ENCODE results near the gene CPSF3.
"Not testable (repeated sequence)": the region's sequence is repeated elsewhere in the genome, so short reads cannot be mapped to it uniquely, and the experiment has no call there.

The CPSF3 gene

GRCh38 chr2:9492927-9493326 lies 69.5 kb downstream of the CPSF3 start:
- no peak overlapping the region for H3K4me3 ChIP-seq (ENCODE audit: low read depth, low read length)
- no peak overlapping the region for H3K27ac ChIP-seq (ENCODE audit: low read depth, low read length)
- no peaks in the 10 kb centered on the region for H3K27me3 ChIP-seq (ENCODE audit: control insufficient read depth, insufficient read depth, low read length)
- H3K4me1 ChIP-seq (ENCODE audit: control insufficient read depth, insufficient read depth, low read length) = no peaks in the 10 kb centered on the region
- H3K9me3 ChIP-seq (ENCODE audit: control insufficient read depth, insufficient read depth, low read length) = no peaks in the 10 kb centered on the region
- H3K36me3 ChIP-seq (ENCODE audit: control insufficient read depth, insufficient read depth, low read length) = peaks cover 83% of the 10 kb centered on the region
- H3K9ac ChIP-seq (ENCODE audit: low read depth, low read length) = no peak overlapping the region

- Histone ChIP-seq H3K4me3 (ENCODE audit: low read depth, low read length) (no peak overlapping the region), H3K9ac (ENCODE audit: low read depth, low read length) (no peak overlapping the region), H3K4me1 (ENCODE audit: control insufficient read depth, insufficient read depth, low read length) (no peaks in the 10 kb centered on the region), H3K27ac (ENCODE audit: low read depth, low read length) (no peak overlapping the region), H3K9me3 (ENCODE audit: control insufficient read depth, insufficient read depth, low read length) (no peaks in the 10 kb centered on the region), H3K36me3 (ENCODE audit: control insufficient read depth, insufficient read depth, low read length) (peaks cover 83% of the 10 kb centered on the region), H3K27me3 (ENCODE audit: control insufficient read depth, insufficient read depth, low read length) (no peaks in the 10 kb centered on the region)
Measured at GRCh38 chr2:9493478-9493877, 70.0 kb downstream of the CPSF3 start.

- Histone ChIP-seq H3K9me3 (ENCODE audit: control insufficient read depth, insufficient read depth, low read length) (no peaks in the 10 kb centered on the region), H3K9ac (ENCODE audit: low read depth, low read length) (no peak overlapping the region), H3K4me1 (ENCODE audit: control insufficient read depth, insufficient read depth, low read length) (no peaks in the 10 kb centered on the region), H3K36me3 (ENCODE audit: control insufficient read depth, insufficient read depth, low read length) (peaks cover 81% of the 10 kb centered on the region), H3K27me3 (ENCODE audit: control insufficient read depth, insufficient read depth, low read length) (no peaks in the 10 kb centered on the region), H3K27ac (ENCODE audit: low read depth, low read length) (no peak overlapping the region), H3K4me3 (ENCODE audit: low read depth, low read length) (no peak overlapping the region)
Measured at GRCh38 chr2:9494081-9494480, 70.6 kb downstream of the CPSF3 start.

GRCh38 chr2:9497017-9497416 lies 73.6 kb downstream of the CPSF3 start:
- H3K4me1 ChIP-seq (ENCODE audit: control insufficient read depth, insufficient read depth, low read length) = no peaks in the 10 kb centered on the region
- no peak overlapping the region for H3K27ac ChIP-seq (ENCODE audit: low read depth, low read length)
- H3K9me3 ChIP-seq (ENCODE audit: control insufficient read depth, insufficient read depth, low read length) = no peaks in the 10 kb centered on the region
- no peak overlapping the region for H3K9ac ChIP-seq (ENCODE audit: low read depth, low read length)
- H3K36me3 ChIP-seq (ENCODE audit: control insufficient read depth, insufficient read depth, low read length) = peaks cover 71% of the 10 kb centered on the region
- no peaks in the 10 kb centered on the region for H3K27me3 ChIP-seq (ENCODE audit: control insufficient read depth, insufficient read depth, low read length)
- no peak overlapping the region for H3K4me3 ChIP-seq (ENCODE audit: low read depth, low read length)

- peaks cover 66% of the 10 kb centered on the region for H3K36me3 ChIP-seq (ENCODE audit: control insufficient read depth, insufficient read depth, low read length)
Measured at GRCh38 chr2:9498210-9498609, 74.8 kb downstream of the CPSF3 start.

GRCh38 chr2:9508931-9509330 lies 85.5 kb downstream of the CPSF3 start:
- Histone ChIP-seq H3K27ac (ENCODE audit: low read depth, low read length) (no peak overlapping the region), H3K27me3 (ENCODE audit: control insufficient read depth, insufficient read depth, low read length) (no peaks in the 10 kb centered on the region), H3K9me3 (ENCODE audit: control insufficient read depth, insufficient read depth, low read length) (no peaks in the 10 kb centered on the region), H3K36me3 (ENCODE audit: control insufficient read depth, insufficient read depth, low read length) (peaks cover 37% of the 10 kb centered on the region), H3K4me3 (ENCODE audit: low read depth, low read length) (no peak overlapping the region), H3K9ac (ENCODE audit: low read depth, low read length) (no peak overlapping the region), H3K4me1 (ENCODE audit: control insufficient read depth, insufficient read depth, low read length) (no peaks in the 10 kb centered on the region)

More at GRCh38 chr2:9498210-9498609, 74.8 kb downstream of the CPSF3 start:
- no peaks in the 10 kb centered on the region for H3K9me3 ChIP-seq (ENCODE audit: control insufficient read depth, insufficient read depth, low read length)
- no peak overlapping the region for H3K9ac ChIP-seq (ENCODE audit: low read depth, low read length)
- H3K4me3 ChIP-seq (ENCODE audit: low read depth, low read length) = no peak overlapping the region
- no peak overlapping the region for H3K27ac ChIP-seq (ENCODE audit: low read depth, low read length)
- no peaks in the 10 kb centered on the region for H3K27me3 ChIP-seq (ENCODE audit: control insufficient read depth, insufficient read depth, low read length)
- H3K4me1 ChIP-seq (ENCODE audit: control insufficient read depth, insufficient read depth, low read length) = no peaks in the 10 kb centered on the region

- H3K9ac ChIP-seq (ENCODE audit: low read depth, low read length); H3K4me1 ChIP-seq (ENCODE audit: control insufficient read depth, insufficient read depth, low read length); H3K27me3 ChIP-seq (ENCODE audit: control insufficient read depth, insufficient read depth, low read length); H3K9me3 ChIP-seq (ENCODE audit: control insufficient read depth, insufficient read depth, low read length); H3K27ac ChIP-seq (ENCODE audit: low read depth, low read length); H3K4me3 ChIP-seq (ENCODE audit: low read depth, low read length): not testable (repeated sequence)
- H3K36me3 ChIP-seq (ENCODE audit: control insufficient read depth, insufficient read depth, low read length) = peaks cover 38% of the 10 kb centered on the region
Measured at GRCh38 chr2:9513946-9514345, 90.5 kb downstream of the CPSF3 start.

- Histone ChIP-seq H3K4me1 (ENCODE audit: control insufficient read depth, insufficient read depth, low read length) (no peaks in the 10 kb centered on the region), H3K4me3 (ENCODE audit: low read depth, low read length) (no peak overlapping the region), H3K9ac (ENCODE audit: low read depth, low read length) (no peak overlapping the region), H3K27ac (ENCODE audit: low read depth, low read length) (no peak overlapping the region), H3K9me3 (ENCODE audit: control insufficient read depth, insufficient read depth, low read length) (no peaks in the 10 kb centered on the region), H3K36me3 (ENCODE audit: control insufficient read depth, insufficient read depth, low read length) (peaks cover 61% of the 10 kb centered on the region), H3K27me3 (ENCODE audit: control insufficient read depth, insufficient read depth, low read length) (no peaks in the 10 kb centered on the region)
Measured at GRCh38 chr2:9517118-9517782, 93.8 kb downstream of the CPSF3 start.

- Histone ChIP-seq H3K4me3 (ENCODE audit: low read depth, low read length) (no peak overlapping the region), H3K4me1 (ENCODE audit: control insufficient read depth, insufficient read depth, low read length) (no peaks in the 10 kb centered on the region)
Measured at GRCh38 chr2:9518163-9518562, 94.7 kb downstream of the CPSF3 start.

GRCh38 chr2:9518780-9519179 lies 95.3 kb downstream of the CPSF3 start:
- H3K4me1 ChIP-seq (ENCODE audit: control insufficient read depth, insufficient read depth, low read length) = no peaks in the 10 kb centered on the region
- peaks cover 65% of the 10 kb centered on the region for H3K36me3 ChIP-seq (ENCODE audit: control insufficient read depth, insufficient read depth, low read length)
- no peak overlapping the region for H3K9ac ChIP-seq (ENCODE audit: low read depth, low read length)
- no peaks in the 10 kb centered on the region for H3K9me3 ChIP-seq (ENCODE audit: control insufficient read depth, insufficient read depth, low read length)
- H3K4me3 ChIP-seq (ENCODE audit: low read depth, low read length) = no peak overlapping the region
- no peak overlapping the region for H3K27ac ChIP-seq (ENCODE audit: low read depth, low read length)
- no peaks in the 10 kb centered on the region for H3K27me3 ChIP-seq (ENCODE audit: control insufficient read depth, insufficient read depth, low read length)

More at GRCh38 chr2:9518163-9518562, 94.7 kb downstream of the CPSF3 start:
- Histone ChIP-seq H3K27ac (ENCODE audit: low read depth, low read length) (no peak overlapping the region), H3K9me3 (ENCODE audit: control insufficient read depth, insufficient read depth, low read length) (no peaks in the 10 kb centered on the region), H3K36me3 (ENCODE audit: control insufficient read depth, insufficient read depth, low read length) (peaks cover 65% of the 10 kb centered on the region), H3K9ac (ENCODE audit: low read depth, low read length) (no peak overlapping the region), H3K27me3 (ENCODE audit: control insufficient read depth, insufficient read depth, low read length) (no peaks in the 10 kb centered on the region)

GRCh38 chr2:9519250-9519649 lies 95.8 kb downstream of the CPSF3 start:
- peaks cover 70% of the 10 kb centered on the region for H3K36me3 ChIP-seq (ENCODE audit: control insufficient read depth, insufficient read depth, low read length)

More at GRCh38 chr2:9519250-9519649, 95.8 kb downstream of the CPSF3 start:
- no peaks in the 10 kb centered on the region for H3K27me3 ChIP-seq (ENCODE audit: control insufficient read depth, insufficient read depth, low read length)
- no peak overlapping the region for H3K4me3 ChIP-seq (ENCODE audit: low read depth, low read length)
- no peak overlapping the region for H3K9ac ChIP-seq (ENCODE audit: low read depth, low read length)
- H3K27ac ChIP-seq (ENCODE audit: low read depth, low read length) = no peak overlapping the region
- H3K9me3 ChIP-seq (ENCODE audit: control insufficient read depth, insufficient read depth, low read length) = no peaks in the 10 kb centered on the region
- no peaks in the 10 kb centered on the region for H3K4me1 ChIP-seq (ENCODE audit: control insufficient read depth, insufficient read depth, low read length)

All from HUES48 (cell line).